Measurements from ENCODE around the gene NDP.

Gene NDP

GRCh38 chrX:43973249-43974099 is at the start of gene NDP:
TSS of gene NDP (minus strand) at chrX:43973390. CDS start at chrX:43958645, 14,745 bp downstream.
- no peak for DNase-seq

- no peak for DNase-seq
Observed at GRCh38 chrX:44022964-44023363, 49.8 kb upstream of the NDP start.

DNA sequence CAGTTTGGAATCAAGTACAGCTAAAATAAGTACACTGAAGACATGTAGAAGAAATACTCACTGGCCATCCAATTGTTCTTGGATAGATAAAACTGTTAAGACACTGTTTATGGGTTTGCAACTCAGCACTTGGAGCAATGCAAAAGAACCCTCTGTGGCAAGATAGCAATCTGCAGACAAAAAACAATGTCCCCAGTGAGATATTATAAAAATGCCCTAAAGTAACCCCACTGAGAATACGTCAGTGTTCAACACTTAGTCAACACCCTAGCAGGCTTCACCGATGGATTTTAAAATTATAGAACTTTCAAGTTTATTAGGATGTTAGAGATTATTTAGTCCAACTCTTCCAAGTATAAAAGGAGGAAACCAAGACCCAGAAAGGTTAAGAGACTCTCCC is 47.5 kb upstream of the NDP start:
- no peak for DNase-seq

DNA sequence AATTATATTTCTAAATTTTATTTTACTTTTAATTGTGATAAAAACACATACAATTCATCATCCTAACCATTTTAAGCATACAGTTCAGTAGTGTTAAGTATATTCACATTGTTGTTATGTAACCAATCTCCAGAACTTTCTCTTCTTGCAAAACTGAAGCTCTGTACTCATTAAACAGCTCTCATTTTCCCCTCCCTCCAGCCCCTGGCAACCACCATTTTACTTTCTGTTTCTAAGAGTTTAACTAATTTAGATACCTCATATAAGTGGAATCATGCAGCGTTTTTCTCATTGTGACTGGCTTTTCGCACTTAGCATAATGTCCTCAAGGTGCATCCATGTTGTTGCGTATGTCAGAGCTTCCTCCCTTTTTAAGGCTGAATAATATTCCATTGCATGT is 46.7 kb upstream of the NDP start:
- DNase-seq, result no peak

DNA sequence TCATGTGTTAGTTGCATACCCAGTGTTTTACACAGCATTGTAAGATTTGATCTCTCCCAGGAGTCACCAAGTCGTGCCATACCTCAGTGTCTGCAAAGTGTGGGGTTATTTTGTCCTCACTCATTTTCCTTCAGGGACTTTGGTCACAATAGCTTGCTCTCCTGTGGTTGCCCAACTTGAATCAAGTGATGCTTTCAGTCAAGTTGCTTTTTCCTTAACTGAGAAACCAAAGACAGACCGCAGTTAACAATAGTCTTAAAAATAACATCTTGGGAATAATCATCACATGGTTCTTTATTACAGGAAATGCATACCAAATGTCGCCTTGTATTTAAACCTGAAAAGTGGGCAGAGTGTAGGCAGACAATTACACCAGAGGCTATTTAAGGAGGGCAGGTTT is 44.5 kb upstream of the NDP start:
- no peak for DNase-seq

DNA sequence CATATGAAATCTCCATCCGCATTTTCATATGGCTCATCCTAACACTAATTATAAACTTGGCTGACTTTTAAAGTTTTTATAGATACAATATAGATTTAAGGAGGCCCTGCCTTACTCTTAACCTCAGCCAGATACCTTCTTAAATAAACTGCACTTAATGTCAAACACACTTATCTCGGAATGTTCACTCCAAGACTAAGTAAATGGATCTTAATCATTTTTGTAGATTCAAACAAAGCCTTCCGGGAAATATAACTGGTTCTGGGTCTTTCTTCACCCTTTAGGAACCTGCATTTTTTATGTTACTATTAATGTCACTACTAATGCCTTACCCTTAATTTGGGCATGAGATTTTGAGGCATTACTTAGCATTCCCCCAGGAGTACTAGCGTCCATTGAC is 43.7 kb upstream of the NDP start:
- no peak for DNase-seq

DNA sequence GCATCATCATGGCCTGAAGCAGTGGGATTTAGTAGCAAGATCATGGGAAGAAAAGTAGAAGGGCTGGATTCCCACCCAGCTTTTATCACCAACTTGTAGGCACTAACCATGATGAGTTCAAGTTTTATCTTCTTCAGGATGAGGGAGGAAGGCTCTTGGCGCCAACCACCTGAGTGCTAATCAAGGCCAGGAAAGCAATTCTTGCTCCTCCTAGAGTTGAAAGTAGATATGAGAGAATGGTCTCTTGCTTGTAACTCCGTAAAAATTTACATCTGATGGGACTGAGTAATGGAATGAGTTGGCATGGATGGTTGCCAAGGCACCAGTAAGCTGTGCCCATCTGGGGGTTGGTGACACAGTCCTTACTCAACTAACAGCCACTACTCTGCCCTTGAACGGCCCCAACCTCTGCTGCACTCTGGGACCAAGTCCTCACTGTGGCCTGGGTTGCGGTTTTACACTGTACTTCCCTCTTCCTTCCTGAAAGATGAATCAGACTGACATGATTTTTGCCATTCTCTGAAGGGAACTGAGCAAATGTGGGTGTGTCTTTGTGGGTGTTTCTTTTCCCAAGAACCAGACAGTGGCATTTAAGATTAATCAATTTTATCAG is 39.4 kb upstream of the NDP start:
- peak; percentile 63 to 71 for DNase-seq

- no peak for DNase-seq
Observed at GRCh38 chrX:44011506-44011905, 38.3 kb upstream of the NDP start.

GRCh38 chrX:44010626-44011025 is 37.4 kb upstream of the NDP start:
- no peak for DNase-seq

DNA sequence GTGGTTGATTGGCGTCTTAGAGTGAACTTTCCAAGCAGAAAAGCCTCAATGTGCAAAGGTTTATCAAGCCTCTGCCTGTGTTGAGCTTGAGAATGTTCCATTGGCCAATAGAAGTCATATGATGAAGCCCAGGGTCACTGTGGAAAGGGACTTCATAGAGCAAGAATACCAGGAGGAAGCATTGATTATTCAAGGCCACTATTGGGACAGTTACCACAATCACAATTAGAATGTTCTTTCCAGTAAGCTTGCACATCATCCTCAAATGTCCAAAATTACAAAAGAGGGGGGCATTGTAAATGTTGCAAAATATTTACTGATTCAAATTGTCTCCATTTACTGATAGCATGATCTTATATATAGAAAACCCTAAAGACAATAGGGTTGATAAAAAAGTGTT is 32.9 kb upstream of the NDP start:
- no peak for DNase-seq

DNA sequence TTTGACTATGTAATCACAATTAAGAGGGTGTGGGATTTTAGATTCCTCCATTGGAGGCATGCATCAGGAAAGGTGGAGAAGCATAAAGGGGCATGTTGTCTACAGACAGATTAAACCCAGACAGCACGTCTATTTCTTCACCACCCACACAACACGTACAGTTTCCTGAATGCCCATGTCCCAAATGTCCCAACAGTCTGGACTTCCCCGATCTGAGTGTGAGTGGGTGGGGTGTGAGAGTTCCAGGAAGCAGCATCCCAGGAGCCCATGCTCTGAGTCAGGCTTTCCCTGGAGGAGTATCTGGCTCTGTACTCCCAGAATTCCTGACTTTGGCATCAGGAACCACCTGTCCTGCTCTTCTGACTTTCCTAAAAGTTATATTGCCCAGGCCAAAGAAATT is 30.8 kb upstream of the NDP start:
- DNase-seq, result no peak

- DNase-seq, result no peak
Observed at GRCh38 chrX:44002567-44002966, 29.4 kb upstream of the NDP start.

- DNase-seq, result no peak
Observed at GRCh38 chrX:43998374-43998773, 25.2 kb upstream of the NDP start.

DNA sequence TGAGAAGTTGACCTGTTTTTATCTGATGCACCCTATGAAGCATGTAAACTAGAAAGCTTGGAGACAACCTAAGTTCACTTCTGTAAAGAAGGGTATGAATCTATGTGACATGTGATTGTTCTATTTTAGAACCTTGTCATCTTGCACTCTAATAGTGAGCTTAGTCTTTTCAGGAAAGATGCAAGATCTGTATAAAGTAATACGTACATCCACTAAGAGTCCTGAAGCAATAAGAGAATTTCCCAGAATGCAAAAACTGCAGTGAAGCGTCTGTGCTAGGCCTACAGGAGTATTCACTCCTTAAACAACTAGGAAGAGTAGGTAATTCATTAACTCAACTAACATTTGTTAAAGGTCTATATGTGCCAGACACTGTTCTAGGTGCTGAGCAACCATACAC is 23.3 kb upstream of the NDP start:
- DNase-seq, result no peak

DNA sequence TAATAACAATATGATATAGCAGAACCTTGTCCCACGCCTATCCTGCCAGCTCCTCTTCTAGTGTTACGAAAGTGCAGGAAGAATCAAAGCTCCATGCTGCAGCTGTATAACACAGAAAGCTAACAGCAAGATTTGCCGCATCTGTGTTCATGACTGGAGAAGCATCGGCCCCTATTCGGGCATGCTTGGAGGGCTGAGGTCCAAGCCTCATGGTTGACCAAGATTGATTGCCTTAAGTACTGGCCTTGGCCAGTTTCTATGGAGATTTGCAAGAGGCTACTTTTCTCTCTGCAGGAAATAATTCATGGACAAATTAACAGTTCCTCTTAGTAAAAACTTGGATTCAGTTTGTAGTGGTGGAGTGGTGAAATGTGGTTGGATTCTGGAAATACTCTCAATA is 12.9 kb upstream of the NDP start:
- no peak for DNase-seq

- no peak for DNase-seq
Observed at GRCh38 chrX:43985511-43985910, 12.3 kb upstream of the NDP start.

DNA sequence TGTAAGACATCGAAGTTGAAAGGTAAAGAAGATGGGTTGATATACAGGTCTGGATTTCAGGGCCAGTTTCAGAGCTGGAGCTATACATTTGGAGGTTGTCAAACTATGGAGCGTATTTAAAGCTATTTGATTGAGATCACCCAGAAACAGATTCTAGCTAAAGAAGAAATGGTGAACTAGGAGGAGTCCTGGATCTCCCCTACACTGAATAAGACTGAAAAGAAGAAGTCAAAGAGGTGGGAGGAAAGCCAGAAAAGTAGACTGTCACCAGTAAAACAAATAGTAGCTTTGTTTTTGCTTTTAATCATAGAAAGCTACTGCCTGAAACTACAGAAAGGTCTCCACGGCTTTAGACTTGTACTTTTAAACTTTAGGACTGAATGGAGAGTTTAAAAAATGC is 5.0 kb upstream of the NDP start:
- no peak for DNase-seq

DNA sequence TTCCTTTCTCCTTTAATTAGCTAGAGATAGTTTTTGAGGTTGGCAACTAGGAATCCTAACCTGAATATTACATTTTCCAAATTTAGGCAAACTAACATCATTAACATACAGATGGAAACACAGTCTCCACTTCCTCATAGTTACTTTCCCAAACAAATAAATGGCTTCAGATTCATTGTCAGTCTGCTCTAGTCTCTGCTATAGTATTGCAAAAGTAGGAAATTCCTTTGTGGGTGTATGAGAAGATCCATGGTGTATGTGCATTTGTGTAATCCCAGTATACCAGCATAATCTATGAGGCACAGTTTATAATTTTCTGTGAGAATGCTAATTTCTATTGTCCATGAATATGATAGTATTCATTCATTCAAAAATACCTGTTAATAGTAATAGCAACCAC is 3.0 kb upstream of the NDP start:
- DNase-seq, result no peak

- DNase-seq, result no peak
Observed at GRCh38 chrX:43975796-43976195, 2.6 kb upstream of the NDP start.

DNA sequence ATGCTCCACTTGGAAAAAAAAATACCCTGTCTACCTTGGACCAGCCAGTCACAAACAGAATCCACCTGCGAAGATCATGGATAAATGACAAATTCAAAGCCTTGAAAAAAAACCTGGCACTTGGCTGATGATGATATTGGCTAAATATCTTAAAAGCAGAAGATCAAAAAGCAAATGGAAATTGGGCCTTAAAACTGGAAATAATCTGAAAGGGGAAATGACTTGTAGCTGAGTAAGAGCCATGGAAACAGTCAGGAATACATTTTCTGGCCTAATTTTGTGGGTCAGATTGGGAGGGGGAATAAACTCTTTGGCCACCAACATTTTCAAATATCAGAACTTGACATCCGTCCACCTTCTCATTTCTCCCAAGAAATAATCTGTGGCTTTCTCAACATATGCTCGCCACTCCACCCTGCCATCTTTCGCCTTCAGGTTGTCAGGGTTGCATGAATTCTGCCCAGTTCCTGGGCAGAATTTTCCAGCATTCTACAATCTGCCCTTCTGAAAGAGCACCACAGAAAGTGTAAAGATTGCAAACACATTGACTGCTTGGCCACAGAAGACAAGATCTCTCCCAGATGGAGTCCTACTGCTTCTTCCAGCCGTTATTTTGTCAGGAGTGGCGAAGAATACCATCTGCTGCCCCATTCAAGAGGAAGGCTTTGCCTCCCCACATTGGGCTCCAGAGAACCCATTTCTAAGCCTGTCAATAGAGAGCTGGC is 1.7 kb upstream of the NDP start:
- no peak for DNase-seq

GRCh38 chrX:43974100-43974475 is 898 bp upstream of the NDP start:
- DNase-seq, result no peak

GRCh38 chrX:43971966-43972961 is 926 bp downstream of the NDP start:
- no peak for DNase-seq

DNA sequence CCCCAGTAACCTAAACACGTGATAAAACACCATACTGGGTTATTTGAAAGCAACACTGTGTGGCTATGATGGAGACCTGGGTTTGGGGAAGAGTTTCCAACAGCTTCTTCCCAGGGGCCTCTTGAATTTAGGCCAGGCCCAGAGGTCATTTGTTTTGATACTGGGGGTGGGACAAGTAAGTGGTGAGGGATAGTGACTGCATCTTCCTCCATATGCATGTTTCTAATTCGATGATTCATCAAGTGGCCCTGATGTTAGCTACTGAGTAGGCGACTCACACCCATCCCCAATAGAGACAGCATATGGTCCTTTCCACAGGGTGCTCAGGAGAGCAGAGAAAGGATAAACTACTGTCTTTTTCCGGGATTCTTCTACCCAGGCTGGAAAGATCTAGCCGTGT is 2.7 kb downstream of the NDP start:
- DNase-seq, result no peak

All from activated T-cell treated with anti-CD3 and anti-CD28 coated beads, Interleukin-2, amount 50 U/mL, for 48 hours (primary cell).